ENCODE data around the gene ZCCHC13. TPM values are rescaled to one million over a fixed set of nuclear protein-coding genes. Genes with fewer than 3 reads are reported as not detected.

Gene ZCCHC13
- total and polyA plus RNA-seq, 9 of the 15 experiments (the other 6 are each of a cell fraction or from before 2014, with no cell fraction given): not detected

GRCh38 chrX:74293343-74293946 lies 10.5 kb upstream of the ZCCHC13 start (continued):
- TF ChIP-seq THAP7 (CRISPR knock-in tag; IDR thresholded peaks at IDR 0.05): no peak
- TF ChIP-seq ZNF586 (CRISPR knock-in tag; conservative IDR thresholded peaks at IDR 0.05): no peak
- no peak for TF ChIP-seq BRD9 (IDR thresholded peaks at IDR 0.05; ENCODE audit: low read depth, partially characterized antibody)
- TF ChIP-seq ZNF511 (CRISPR knock-in tag; IDR thresholded peaks at IDR 0.05): no peak
- no peak for TF ChIP-seq ZNF398 (CRISPR knock-in tag; IDR thresholded peaks at IDR 0.05)
- no peak for TF ChIP-seq BACH1 (tag; IDR thresholded peaks at IDR 0.05)
- TF ChIP-seq FOS (IDR thresholded peaks at IDR 0.05; ENCODE audit: extremely low read depth, insufficient read length): no peak
- TF ChIP-seq SMC3 (conservative IDR thresholded peaks at IDR 0.05; ENCODE audit: insufficient read depth, low read depth, low read length): no peak
- no peak for TF ChIP-seq ZNF239 (CRISPR knock-in tag; IDR thresholded peaks at IDR 0.05)
- TF ChIP-seq, protein P1, sequence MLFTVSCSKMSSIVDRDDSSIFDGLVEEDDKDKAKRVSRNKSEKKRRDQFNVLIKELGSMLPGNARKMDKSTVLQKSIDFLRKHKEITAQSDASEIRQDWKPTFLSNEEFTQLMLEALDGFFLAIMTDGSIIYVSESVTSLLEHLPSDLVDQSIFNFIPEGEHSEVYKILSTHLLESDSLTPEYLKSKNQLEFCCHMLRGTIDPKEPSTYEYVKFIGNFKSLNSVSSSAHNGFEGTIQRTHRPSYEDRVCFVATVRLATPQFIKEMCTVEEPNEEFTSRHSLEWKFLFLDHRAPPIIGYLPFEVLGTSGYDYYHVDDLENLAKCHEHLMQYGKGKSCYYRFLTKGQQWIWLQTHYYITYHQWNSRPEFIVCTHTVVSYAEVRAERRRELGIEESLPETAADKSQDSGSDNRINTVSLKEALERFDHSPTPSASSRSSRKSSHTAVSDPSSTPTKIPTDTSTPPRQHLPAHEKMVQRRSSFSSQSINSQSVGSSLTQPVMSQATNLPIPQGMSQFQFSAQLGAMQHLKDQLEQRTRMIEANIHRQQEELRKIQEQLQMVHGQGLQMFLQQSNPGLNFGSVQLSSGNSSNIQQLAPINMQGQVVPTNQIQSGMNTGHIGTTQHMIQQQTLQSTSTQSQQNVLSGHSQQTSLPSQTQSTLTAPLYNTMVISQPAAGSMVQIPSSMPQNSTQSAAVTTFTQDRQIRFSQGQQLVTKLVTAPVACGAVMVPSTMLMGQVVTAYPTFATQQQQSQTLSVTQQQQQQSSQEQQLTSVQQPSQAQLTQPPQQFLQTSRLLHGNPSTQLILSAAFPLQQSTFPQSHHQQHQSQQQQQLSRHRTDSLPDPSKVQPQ (CRISPR knock-in tag; IDR thresholded peaks at IDR 0.05; ENCODE audit: borderline replicate concordance): no peak
- no peak for TF ChIP-seq PHB (CRISPR knock-in tag; IDR thresholded peaks at IDR 0.05)
- no peak for TF ChIP-seq DIDO1 (tag; IDR thresholded peaks at IDR 0.05; ENCODE audit: low read depth)
- no peak for TF ChIP-seq CHD4 (IDR thresholded peaks at IDR 0.05; ENCODE audit: insufficient read depth, insufficient replicate concordance, low read depth, low read length, poor library complexity, severe bottlenecking)
- TF ChIP-seq ZNF3 (CRISPR knock-in tag; IDR thresholded peaks at IDR 0.05): no peak
- no peak for TF ChIP-seq TCF15 (CRISPR knock-in tag; IDR thresholded peaks at IDR 0.05)
- no peak for TF ChIP-seq BCLAF1 (IDR thresholded peaks at IDR 0.05; ENCODE audit: borderline replicate concordance in 1 of 2, control insufficient read depth in 1 of 2, low read depth in 2 of 2, low read length in 1 of 2)
- no peak for TF ChIP-seq HSF4 (CRISPR knock-in tag; IDR thresholded peaks at IDR 0.05; ENCODE audit: borderline replicate concordance)

All from K562 (cell line).